Esophagus squamous epithelium (tissue), 5 donors: Measurements from ENCODE around the gene CNPY1. TPM values are rescaled to one million over a fixed set of nuclear protein-coding genes. Genes with fewer than 3 reads are reported as not detected.
A peak's percentile ranks its signal among the peaks of the same experiment; 100 is the strongest.

Source experiments
- DNase-seq: peaks from one replicate; lab custom pipeline; 2025; lab: John Stamatoyannopoulos, UW
- H3K27ac ChIP-seq, 4 donors: fragments of 200-600 bp; sonication (generic); one replicate each; pipeline ENCODE4 v1.5.1; 2016 to 2019; ENCODE audit warnings: mild to moderate bottlenecking in 1 of 4
- H3K27me3 ChIP-seq, 4 donors: fragments of 200-600 bp; sonication (generic); 1 replicate in 3 of 4; 2 replicates in 1 of 4; pipeline versions ENCODE4 v1.5.1 to v1.6.0; 2017 to 2021; ENCODE audit warnings: antibody characterized with exemption in 1 of 4
- H3K36me3 ChIP-seq, 3 donors: fragments of 200-600 bp; sonication (generic); one replicate each; pipeline ENCODE4 v1.5.1; 2016 to 2019
- H3K4me1 ChIP-seq, 3 donors: fragments of 200-600 bp; sonication (generic); one replicate each; pipeline ENCODE4 v1.5.1; 2017 to 2019
- H3K4me3 ChIP-seq, 4 donors: fragments of 200-600 bp; sonication (generic); 1 replicate in 3 of 4; 2 replicates in 1 of 4; pipeline ENCODE4 v1.5.1; 2016 to 2019; ENCODE audit warnings: mild to moderate bottlenecking in 2 of 4, moderate library complexity in 1 of 4
- H3K9me3 ChIP-seq, 3 donors: fragments of 200-600 bp; sonication (generic); one replicate each; pipeline ENCODE4 v1.5.1; 2016 to 2019
- CTCF ChIP-seq, 6 experiments: fragments of 450-650 bp in 4 of 6; fragments of 200-600 bp in 2 of 6; sonication (generic) in 2 of 6; IDR thresholded peaks; one replicate each; pipeline ENCODE4 v1.5.1; 2016 to 2019; ENCODE audit warnings: antibody characterized with exemption in 6 of 6, mild to moderate bottlenecking in 4 of 6, moderate library complexity in 4 of 6
- POLR2A ChIP-seq, 4 donors: fragments of 450-650 bp; IDR thresholded peaks; one replicate each; pipeline ENCODE4 v1.6.1; 2017; ENCODE audit warnings: antibody characterized with exemption in 4 of 4, mild to moderate bottlenecking in 4 of 4, moderate library complexity in 3 of 4
- WGBS, 2 donors: methylation state at CpG; one replicate each; pipeline ENCODE4 v1.1.5; 2018; 5-methylcytosine and 5-hydroxymethylcytosine counted together
- intact Hi-C: fragments of 100-400 bp; cut with DNase I; formaldehyde crosslinking; loops from one replicate; pipeline ENCODE4 v1.15.0; 2022
- total RNA-seq, 4 donors: library from RNA; depleted of rRNA; stranded (reverse); fragments of >200 nt; gene quantifications; one replicate each; pipeline ENCODE4 v1.1.0, GENCODE V29; 2016
- donor health status: DM: yes; HTN: yes; CAD: no.

CNPY1 gene
- total RNA-seq, 4 donors from 2014 or later: not detected

- peaks cover 0 to 7% (median 0%) of the 10 kb centered on the region in 3 donors for H3K9me3 ChIP-seq
- intact Hi-C loops: no loop called here
- H3K27me3 ChIP-seq: peaks cover 38 to 100% (median 52%) of the 10 kb centered on the region in 4 donors
- no peaks in the 10 kb centered on the region for H3K36me3 ChIP-seq
- WGBS, 2 donors: 2 to 10% methylated on average over 6 to 18 of the region's 24 CpGs
- no peak for DNase-seq
- peaks cover 12 to 48% (median 21%) of the 10 kb centered on the region in 3 donors for H3K4me1 ChIP-seq
- no peak for TF ChIP-seq CTCF (IDR thresholded peaks at IDR 0.05)
- no peak for TF ChIP-seq POLR2A (IDR thresholded peaks at IDR 0.05)
- no peak overlapping the region for H3K27ac ChIP-seq
- no peak overlapping the region for H3K4me3 ChIP-seq
Observed at GRCh38 chr7:155470686-155471638, 75.4 kb downstream of the CNPY1 start.

- H3K4me1 ChIP-seq: peaks cover 12 to 48% (median 21%) of the 10 kb centered on the region in 3 donors
- intact Hi-C loops: no loop called here
- no peak for DNase-seq
- no peak overlapping the region for H3K27ac ChIP-seq
- H3K27me3 ChIP-seq: peaks cover 44 to 100% (median 60%) of the 10 kb centered on the region in 4 donors
- no peak overlapping the region for H3K4me3 ChIP-seq
- TF ChIP-seq POLR2A (IDR thresholded peaks at IDR 0.05) (no peak), CTCF (IDR thresholded peaks at IDR 0.05) (no peak)
- no peaks in the 10 kb centered on the region for H3K36me3 ChIP-seq
- no peaks in the 10 kb centered on the region for H3K9me3 ChIP-seq
- 11 to 33% methylated on average over 8 of the region's 8 CpGs for WGBS, 2 donors
Observed at GRCh38 chr7:155470186-155470487, 76.2 kb downstream of the CNPY1 start.

GRCh38 chr7:155469311-155470185, 76.8 kb downstream of the CNPY1 start:
- DNase-seq: no peak
- H3K4me3 ChIP-seq: no peak overlapping the region

GRCh38 chr7:155468785-155469148, 77.6 kb downstream of the CNPY1 start:
- 13 to 17% methylated on average over 10 of the region's 10 CpGs for WGBS, 2 donors
- no peak for DNase-seq
- intact Hi-C loops: no loop called here
- peaks cover 12 to 48% (median 21%) of the 10 kb centered on the region in 3 donors for H3K4me1 ChIP-seq
- no peak overlapping the region for H3K27ac ChIP-seq
- no peaks in the 10 kb centered on the region for H3K36me3 ChIP-seq
- TF ChIP-seq CTCF (IDR thresholded peaks at IDR 0.05): no peak
- no peak for TF ChIP-seq POLR2A (IDR thresholded peaks at IDR 0.05)
- peaks cover 49 to 100% (median 64%) of the 10 kb centered on the region in 4 donors for H3K27me3 ChIP-seq
- peak overlapping the region in 1 of 4 donors; percentile 45 for H3K4me3 ChIP-seq
- no peaks in the 10 kb centered on the region for H3K9me3 ChIP-seq

More at GRCh38 chr7:155469311-155470185, 76.8 kb downstream of the CNPY1 start:
- Histone ChIP-seq H3K9me3 (no peaks in the 10 kb centered on the region), H3K36me3 (no peaks in the 10 kb centered on the region), H3K27ac (no peak overlapping the region), H3K27me3 (peaks cover 49 to 100% (median 64%) of the 10 kb centered on the region in 4 donors), H3K4me1 (peaks cover 12 to 48% (median 21%) of the 10 kb centered on the region in 3 donors)
- 10 to 17% methylated on average over 11 to 12 of the region's 12 CpGs for WGBS, 2 donors
- intact Hi-C loops: no loop called here
- TF ChIP-seq POLR2A (IDR thresholded peaks at IDR 0.05) (no peak), CTCF (IDR thresholded peaks at IDR 0.05) (no peak)
